22Rv1 (cell line): ENCODE measurements around the gene NR1D2.

ENCODE experiments used
- ZFX ChIP-seq: fragments of 450-650 bp; IDR thresholded peaks from 2 replicates; pipeline ENCODE4 v1.6.1; 2017; ENCODE audit warnings: antibody characterized with exemption, borderline replicate concordance
- TF ChIP-seq, protein P1 (sequence below): fragments of 450-650 bp; IDR thresholded peaks from 2 replicates; pipeline ENCODE4 v1.5.1; 2017; ENCODE audit warnings: mild to moderate bottlenecking

DNA sequence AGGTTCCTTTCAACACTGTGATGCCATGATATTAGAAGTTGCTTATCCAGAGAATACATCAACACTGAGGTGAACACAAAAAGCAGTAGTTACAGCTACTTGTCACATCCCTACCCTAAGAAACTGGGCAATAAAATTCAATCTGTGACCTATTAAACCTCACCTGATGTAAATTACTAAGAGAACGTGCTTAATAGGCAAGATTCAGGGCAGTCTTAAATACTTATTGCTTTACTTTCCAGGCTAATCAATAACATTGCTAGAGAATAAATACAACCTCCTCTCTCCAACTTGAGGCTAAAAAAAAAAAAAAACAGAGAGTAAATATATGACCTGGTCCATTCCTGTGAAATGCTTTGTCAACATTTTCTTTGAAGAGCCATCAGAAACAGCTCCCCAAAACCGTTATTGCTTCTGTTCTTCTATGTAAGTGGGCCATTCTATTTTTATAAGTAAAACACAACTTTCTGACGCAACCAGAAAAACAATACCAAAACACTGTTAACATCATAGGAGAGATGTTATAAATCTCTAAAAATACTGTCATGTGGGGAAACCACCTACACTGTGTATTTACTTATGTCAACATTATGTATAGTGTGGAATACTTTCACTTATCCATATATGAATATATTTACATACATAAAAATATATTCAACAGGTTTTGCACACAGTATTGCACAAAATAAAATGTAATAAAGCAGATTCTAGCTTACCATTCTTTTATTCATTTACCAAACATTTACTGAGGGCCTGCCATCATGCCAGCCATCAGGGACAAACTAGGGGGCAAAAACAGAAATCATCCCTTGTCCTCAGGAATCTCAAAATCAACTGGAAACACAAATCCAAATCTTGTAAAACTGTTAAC is 31.0 kb upstream of the NR1D2 start:
- TF ChIP-seq, protein P1, sequence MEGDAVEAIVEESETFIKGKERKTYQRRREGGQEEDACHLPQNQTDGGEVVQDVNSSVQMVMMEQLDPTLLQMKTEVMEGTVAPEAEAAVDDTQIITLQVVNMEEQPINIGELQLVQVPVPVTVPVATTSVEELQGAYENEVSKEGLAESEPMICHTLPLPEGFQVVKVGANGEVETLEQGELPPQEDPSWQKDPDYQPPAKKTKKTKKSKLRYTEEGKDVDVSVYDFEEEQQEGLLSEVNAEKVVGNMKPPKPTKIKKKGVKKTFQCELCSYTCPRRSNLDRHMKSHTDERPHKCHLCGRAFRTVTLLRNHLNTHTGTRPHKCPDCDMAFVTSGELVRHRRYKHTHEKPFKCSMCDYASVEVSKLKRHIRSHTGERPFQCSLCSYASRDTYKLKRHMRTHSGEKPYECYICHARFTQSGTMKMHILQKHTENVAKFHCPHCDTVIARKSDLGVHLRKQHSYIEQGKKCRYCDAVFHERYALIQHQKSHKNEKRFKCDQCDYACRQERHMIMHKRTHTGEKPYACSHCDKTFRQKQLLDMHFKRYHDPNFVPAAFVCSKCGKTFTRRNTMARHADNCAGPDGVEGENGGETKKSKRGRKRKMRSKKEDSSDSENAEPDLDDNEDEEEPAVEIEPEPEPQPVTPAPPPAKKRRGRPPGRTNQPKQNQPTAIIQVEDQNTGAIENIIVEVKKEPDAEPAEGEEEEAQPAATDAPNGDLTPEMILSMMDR: no peak
- no peak for TF ChIP-seq ZFX
